Heart left ventricle (tissue), 13 donors: ENCODE results near the gene HCN2.

Experiments used
- POLR2A ChIP-seq, 2 donors: fragments of 450-650 bp; IDR thresholded peaks; one replicate each; pipeline ENCODE4 v1.6.1; 2017; ENCODE audit warnings: antibody characterized with exemption in 2 of 2, mild to moderate bottlenecking in 2 of 2, moderate library complexity in 2 of 2
- TF ChIP-seq, protein P1 (sequence below), 12 donors: fragments of 200-600 bp; sonication (generic) in 4 of 12; IDR thresholded peaks; one replicate each; pipeline versions ENCODE4 v1.5.0 to v1.8.0; 2018 to 2022; ENCODE audit warnings: antibody characterized with exemption in 12 of 12, mild to moderate bottlenecking in 5 of 12
- donor health status: ischemic (EF 13 %, LVEDD 7.1; RV severe dilation, severe dysfunction).
- donor health status: DM: no; HTN: yes; CAD: no.
- donor health status: DM: no; HTN: no; CAD: no.
- donor health status: ischemic (EF 25% LVEDD 6.9; RV normal size, moderate dysfunction).
- donor health status: ischemic (EF 25% LVEDD 5.7; RV mildly dilated, moderate dysfunction).
- donor health status: ischemic (EF 35%, LVEDD 5.7; RV mildly dilated, moderate dysfunction).
- donor health status: nonischemic (EF 11% LVEDD 7.7; RV severe dilation, severe dysfunction).
- donor health status: DM: yes; HTN: yes; CAD: no.
- donor health status: PGD.
- donor health status: ischemic (EF 29% LVEDD 5.4; RV normal size, mild dysfunction).
- donor health status: nonischemic (EF 23%, LVEDD 6.1; RV moderate dilation, normal function).

- TF ChIP-seq, protein P1, sequence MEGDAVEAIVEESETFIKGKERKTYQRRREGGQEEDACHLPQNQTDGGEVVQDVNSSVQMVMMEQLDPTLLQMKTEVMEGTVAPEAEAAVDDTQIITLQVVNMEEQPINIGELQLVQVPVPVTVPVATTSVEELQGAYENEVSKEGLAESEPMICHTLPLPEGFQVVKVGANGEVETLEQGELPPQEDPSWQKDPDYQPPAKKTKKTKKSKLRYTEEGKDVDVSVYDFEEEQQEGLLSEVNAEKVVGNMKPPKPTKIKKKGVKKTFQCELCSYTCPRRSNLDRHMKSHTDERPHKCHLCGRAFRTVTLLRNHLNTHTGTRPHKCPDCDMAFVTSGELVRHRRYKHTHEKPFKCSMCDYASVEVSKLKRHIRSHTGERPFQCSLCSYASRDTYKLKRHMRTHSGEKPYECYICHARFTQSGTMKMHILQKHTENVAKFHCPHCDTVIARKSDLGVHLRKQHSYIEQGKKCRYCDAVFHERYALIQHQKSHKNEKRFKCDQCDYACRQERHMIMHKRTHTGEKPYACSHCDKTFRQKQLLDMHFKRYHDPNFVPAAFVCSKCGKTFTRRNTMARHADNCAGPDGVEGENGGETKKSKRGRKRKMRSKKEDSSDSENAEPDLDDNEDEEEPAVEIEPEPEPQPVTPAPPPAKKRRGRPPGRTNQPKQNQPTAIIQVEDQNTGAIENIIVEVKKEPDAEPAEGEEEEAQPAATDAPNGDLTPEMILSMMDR (IDR thresholded peaks at IDR 0.05) = no peak
- TF ChIP-seq POLR2A (IDR thresholded peaks at IDR 0.05) = no peak
Measured at GRCh38 chr19:597406-598315, 8.0 kb downstream of the HCN2 start.
